Ovary (tissue), 3 donors: Measurements from ENCODE around the gene PIK3AP1.

Experiments used
- CTCF ChIP-seq, 3 donors: fragments of 450-650 bp in 2 of 3; fragments of 200-600 bp in 1 of 3; IDR thresholded peaks; one replicate each; pipeline versions ENCODE4 v1.5.1 to v1.8.0; 2016 to 2022; ENCODE audit warnings: antibody characterized with exemption in 3 of 3, mild to moderate bottlenecking in 1 of 3
- EP300 ChIP-seq: sonication (generic); formaldehyde crosslinking; IDR thresholded peaks from one replicate; pipeline ENCODE4 v1.6.1; 2017; ENCODE audit warnings: antibody characterized with exemption
- POLR2A ChIP-seq: fragments of 450-650 bp; IDR thresholded peaks from one replicate; pipeline ENCODE4 v1.6.1; 2017; ENCODE audit warnings: antibody characterized with exemption, mild to moderate bottlenecking, moderate library complexity
- donor health status: DM: no; HTN: no; CAD: no.

GRCh38 chr10:96650958-96651357 is 69.4 kb downstream of the PIK3AP1 start:
- no peak for TF ChIP-seq CTCF (IDR thresholded peaks at IDR 0.05)
- TF ChIP-seq EP300 = no peak
- no peak for TF ChIP-seq POLR2A
